GM10266 (cell line): Measurements from ENCODE around the gene LDLRAD1.
"Not testable (repeated sequence)": the region's sequence is repeated elsewhere in the genome, so short reads cannot be mapped to it uniquely, and the experiment has no call there.

ENCODE experiments used
- DNase-seq: peaks from one replicate; pipeline ENCODE4 v3.0.0; 2012; ENCODE audit errors: extremely low spot score
- TF ChIP-seq, protein P1 (sequence below): IDR thresholded peaks from 2 replicates; pipeline ENCODE4 v1.5.1; 2012; ENCODE audit warnings: mild to moderate bottlenecking, low read depth; ENCODE audit not compliant: control insufficient read depth, insufficient read depth; ENCODE audit errors: missing control alignments

Gene LDLRAD1

DNA sequence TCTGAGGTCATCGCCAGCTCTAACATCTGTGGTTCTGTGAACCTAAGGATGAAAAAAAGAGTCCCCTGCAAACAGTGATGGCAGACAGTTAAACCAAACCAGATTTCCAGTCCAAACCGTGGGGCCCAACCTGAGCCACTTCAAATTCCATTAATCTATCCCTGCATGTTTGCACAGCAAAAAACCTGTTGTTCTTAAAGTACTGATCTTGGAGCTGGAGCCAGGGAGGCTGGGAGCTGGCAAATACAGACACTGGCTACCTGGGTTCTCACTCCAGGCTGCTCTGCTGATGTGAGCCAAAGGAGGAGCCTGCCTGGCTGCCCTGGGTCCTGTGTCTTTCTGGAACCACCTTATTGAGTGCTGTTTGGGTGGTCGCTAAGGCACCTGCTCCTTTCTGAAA is 16.4 kb downstream of the LDLRAD1 start:
- TF ChIP-seq, protein P1, sequence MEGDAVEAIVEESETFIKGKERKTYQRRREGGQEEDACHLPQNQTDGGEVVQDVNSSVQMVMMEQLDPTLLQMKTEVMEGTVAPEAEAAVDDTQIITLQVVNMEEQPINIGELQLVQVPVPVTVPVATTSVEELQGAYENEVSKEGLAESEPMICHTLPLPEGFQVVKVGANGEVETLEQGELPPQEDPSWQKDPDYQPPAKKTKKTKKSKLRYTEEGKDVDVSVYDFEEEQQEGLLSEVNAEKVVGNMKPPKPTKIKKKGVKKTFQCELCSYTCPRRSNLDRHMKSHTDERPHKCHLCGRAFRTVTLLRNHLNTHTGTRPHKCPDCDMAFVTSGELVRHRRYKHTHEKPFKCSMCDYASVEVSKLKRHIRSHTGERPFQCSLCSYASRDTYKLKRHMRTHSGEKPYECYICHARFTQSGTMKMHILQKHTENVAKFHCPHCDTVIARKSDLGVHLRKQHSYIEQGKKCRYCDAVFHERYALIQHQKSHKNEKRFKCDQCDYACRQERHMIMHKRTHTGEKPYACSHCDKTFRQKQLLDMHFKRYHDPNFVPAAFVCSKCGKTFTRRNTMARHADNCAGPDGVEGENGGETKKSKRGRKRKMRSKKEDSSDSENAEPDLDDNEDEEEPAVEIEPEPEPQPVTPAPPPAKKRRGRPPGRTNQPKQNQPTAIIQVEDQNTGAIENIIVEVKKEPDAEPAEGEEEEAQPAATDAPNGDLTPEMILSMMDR = no peak
- peak; percentile 2 for DNase-seq

GRCh38 chr1:53999920-54000319 is 18.1 kb downstream of the LDLRAD1 start:
- no peak for DNase-seq
- TF ChIP-seq, protein P1 = no peak

DNA sequence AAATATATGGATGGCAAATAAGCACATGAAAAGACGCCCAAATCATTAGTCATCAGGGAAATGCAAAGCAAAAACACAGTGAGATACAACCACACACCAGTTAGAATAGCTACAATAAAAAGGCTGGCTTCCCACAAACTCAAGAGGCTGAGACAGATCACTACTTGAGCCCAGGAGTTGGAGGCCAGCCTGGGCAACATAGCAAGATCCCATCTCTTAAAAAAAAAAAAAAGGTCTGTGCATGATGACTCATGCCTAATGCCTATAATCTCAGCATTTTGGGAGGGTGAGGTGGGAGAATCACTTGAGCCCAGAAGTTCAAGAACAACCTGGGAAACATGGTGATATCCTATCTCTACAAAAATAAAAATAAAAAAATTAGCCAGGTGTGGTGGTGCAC is 19.8 kb downstream of the LDLRAD1 start:
- TF ChIP-seq, protein P1 = no peak
- DNase-seq = no peak

DNA sequence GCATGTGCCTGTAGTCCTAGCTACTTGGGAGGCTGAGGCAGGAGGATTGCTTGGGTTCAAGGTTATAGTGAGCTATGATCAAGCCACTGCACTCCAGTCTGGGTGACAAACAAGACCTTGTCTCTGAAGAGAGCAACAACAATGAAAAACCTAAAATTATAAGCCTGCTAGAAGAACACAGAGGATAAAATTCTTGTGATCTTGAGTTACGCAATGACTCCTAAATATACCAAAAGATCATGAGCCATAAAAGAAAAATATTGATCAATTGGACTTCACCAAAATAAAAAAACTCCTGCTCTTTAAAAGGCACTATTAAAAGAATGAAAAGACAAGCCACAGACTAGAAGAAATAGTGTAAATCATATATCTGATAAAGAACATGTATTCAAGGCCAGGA is 22.3 kb downstream of the LDLRAD1 start:
- DNase-seq = no peak
- TF ChIP-seq, protein P1 = no peak

DNA sequence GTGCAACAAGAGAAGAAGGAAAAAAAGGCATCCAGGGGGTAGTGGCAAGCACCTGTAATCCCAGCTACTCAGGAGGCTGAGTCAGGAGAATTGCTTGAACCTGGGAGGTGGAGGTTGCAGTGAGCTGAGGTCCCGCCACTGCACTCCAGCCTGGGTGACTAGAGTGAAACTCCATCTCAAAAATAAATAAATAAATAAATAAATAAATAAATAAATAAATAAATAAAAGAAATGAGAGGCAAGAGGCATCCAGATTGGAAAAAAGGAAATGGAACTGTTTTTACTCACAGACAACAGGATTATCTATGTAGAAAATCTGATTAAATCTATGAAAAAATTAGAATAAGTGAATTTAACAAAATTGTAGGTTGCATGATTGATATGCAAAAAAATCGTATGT is 23.5 kb downstream of the LDLRAD1 start:
- not testable (repeated sequence) for DNase-seq

DNA sequence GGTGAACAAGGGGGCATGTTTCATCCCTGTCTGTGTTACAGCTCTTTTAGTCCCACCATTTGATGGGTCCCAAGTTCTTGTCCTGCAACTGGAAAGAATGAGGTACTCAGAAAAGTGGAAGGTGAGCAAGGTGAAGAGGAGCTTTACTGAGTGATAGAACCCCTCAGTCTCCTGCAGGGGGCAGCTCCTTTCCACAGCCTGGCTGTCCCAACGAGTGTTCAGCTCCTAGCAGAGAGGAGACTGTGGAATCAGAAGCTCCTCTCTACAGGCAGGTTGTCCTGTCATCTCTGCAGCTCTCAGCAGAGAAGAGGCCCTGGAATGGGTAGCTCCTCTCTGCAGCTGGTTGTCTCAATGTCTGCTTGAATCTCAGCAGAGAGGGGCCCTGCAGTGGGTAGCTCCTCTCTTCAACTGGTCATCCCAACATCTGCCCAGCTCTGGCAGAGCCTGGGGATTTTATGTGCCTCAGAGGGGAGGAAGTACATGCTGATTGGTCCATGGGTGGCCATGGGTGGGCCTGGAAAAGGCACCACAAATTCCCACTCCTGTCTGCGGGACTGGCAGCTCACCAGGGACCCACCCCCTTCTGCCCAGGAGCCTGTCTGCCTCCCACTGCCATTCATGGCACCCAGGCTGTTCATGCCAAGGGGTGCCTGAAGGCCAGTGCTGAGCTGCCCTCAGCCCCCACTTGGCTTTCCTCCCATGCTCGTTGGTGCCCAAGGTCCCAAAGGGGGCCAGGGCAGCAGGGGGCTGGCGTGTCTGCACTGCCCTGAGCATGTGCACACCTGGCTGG is 25.7 kb downstream of the LDLRAD1 start:
- TF ChIP-seq, protein P1 = peak; percentile 13

GRCh38 chr1:53987880-53988279 is 30.1 kb downstream of the LDLRAD1 start:
- no peak for DNase-seq
- TF ChIP-seq, protein P1 = no peak

More for the DNA sequence above, 25.7 kb downstream of the LDLRAD1 start:
- peak; percentile 7 for DNase-seq
